RWPE1 (cell line): ENCODE results near the gene GIMAP2.

ENCODE experiments used
- CTCF ChIA-PET: fragments of 350-600 bp; sonication (Branson Sonifier 250); formaldehyde crosslinking; extraction: SDS; loops from one replicate; lab custom pipeline; 2021; lab: Yijun Ruan, JAX
- POLR2A ChIA-PET: fragments of 400-600 bp; formaldehyde crosslinking; extraction: SDS; loops from one replicate; lab custom pipeline; 2020; ENCODE audit warnings: antibody characterized with exemption; ENCODE audit not compliant: low non-redundant PET; lab: Yijun Ruan, JAX
- DNase-seq: peaks from one replicate; pipeline ENCODE4 v3.0.0; 2012; ENCODE audit warnings: low spot score
- H3K27ac ChIP-seq: fragments of 450-650 bp; 2 replicates; pipeline ENCODE4 v1.5.1; 2017
- TF ChIP-seq, protein P1 (sequence below): fragments of 450-650 bp; conservative IDR thresholded peaks from 2 replicates; pipeline ENCODE4 v1.5.1; 2017; ENCODE audit warnings: low read depth, mild to moderate bottlenecking

GIMAP2 gene

DNA sequence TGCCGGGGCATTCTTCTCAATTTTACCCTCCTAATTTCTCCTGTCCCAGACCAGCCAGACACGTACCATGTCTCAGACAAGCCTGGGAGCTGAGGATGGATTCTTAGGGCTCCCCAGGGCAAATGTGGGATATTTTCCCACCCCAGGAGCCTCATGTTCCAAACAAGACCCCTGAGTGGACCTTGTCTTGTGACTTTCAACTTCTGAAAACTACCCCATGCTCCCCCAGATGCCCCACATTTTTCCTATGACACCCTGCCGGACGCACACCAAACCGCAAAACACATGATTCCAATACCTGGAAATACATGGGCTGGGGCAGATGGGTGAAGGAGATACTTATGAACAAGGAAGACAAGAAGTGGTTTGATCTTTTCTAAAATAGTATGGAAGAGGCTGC lies 52.6 kb downstream of the GIMAP2 start:
- POLR2A ChIA-PET: no interaction called here
- CTCF ChIA-PET: no interaction called here
- TF ChIP-seq, protein P1, sequence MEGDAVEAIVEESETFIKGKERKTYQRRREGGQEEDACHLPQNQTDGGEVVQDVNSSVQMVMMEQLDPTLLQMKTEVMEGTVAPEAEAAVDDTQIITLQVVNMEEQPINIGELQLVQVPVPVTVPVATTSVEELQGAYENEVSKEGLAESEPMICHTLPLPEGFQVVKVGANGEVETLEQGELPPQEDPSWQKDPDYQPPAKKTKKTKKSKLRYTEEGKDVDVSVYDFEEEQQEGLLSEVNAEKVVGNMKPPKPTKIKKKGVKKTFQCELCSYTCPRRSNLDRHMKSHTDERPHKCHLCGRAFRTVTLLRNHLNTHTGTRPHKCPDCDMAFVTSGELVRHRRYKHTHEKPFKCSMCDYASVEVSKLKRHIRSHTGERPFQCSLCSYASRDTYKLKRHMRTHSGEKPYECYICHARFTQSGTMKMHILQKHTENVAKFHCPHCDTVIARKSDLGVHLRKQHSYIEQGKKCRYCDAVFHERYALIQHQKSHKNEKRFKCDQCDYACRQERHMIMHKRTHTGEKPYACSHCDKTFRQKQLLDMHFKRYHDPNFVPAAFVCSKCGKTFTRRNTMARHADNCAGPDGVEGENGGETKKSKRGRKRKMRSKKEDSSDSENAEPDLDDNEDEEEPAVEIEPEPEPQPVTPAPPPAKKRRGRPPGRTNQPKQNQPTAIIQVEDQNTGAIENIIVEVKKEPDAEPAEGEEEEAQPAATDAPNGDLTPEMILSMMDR: no peak

DNA sequence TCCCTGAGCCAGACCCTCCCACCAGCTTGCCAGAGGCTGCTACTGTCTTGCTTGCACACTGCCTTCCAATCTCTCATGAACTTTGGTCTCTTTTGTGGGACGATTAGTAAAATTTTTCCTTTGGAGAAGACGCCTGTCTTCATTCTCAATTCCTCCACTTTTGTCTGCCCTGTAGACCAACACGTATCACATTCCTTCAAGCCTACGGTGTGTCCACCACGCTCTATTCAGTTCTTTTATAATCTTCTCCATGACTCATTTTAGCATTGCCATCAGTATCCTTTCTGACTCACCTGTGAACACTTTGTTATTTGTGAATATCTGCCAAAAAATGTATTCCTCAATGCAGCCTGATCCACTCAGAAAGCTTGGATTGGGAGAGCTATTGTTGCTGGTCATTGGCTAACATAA lies 53.1 kb downstream of the GIMAP2 start:
- TF ChIP-seq, protein P1: no peak
- H3K27ac ChIP-seq: no peak overlapping the region
- peak; percentile 67 for DNase-seq
- ChIA-PET CTCF (no interaction called here), POLR2A (no interaction called here)

More for the DNA sequence above, 52.6 kb downstream of the GIMAP2 start:
- no peak overlapping the region for H3K27ac ChIP-seq
- no peak for DNase-seq

DNA sequence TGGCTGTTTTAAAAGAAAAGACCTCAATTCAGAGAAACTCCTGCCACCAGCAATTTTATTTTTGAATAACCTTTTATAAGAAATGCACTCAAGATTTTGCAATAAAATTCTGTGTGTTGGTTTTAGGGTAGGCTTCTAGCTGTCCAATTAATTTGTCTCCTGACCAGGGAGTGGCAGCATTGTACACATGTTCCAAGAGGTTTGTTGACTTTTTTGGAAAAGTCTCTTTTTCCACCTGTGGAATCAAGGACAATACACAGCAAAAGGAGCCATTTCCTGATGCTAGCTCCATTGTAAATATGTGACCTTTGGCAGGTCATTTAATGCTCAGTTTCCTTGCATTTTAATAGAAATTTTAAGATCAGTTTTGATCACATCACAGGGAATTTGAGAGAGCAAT lies 53.5 kb downstream of the GIMAP2 start:
- ChIA-PET POLR2A (no interaction called here), CTCF (no interaction called here)
- TF ChIP-seq, protein P1: 0 out of 2 replicates have a peak, but pooled peaks have one; percentile 17
- H3K27ac ChIP-seq: no peak overlapping the region
- no peak for DNase-seq

DNA sequence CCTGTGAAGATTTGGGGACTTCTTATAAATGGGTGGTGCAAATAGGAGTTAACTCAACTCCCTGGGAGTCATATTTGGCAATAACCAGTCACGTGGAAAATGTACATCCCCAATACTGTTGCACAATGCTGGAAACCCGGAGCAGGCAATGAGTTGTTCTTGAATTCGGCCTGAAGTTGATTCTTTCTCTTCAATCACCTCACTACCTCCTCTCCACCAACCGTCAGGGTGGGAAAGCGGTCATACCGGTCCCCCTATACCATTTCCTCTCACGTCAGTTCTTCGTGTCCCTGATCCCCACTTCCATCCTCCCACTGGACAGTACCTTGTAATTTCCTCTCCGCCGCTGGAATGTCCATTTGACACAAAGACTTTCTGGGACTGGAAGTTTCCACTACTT lies 54.5 kb downstream of the GIMAP2 start:
- CTCF ChIA-PET: no interaction called here
- POLR2A ChIA-PET: no interaction called here
- no peak for DNase-seq
- no peak overlapping the region for H3K27ac ChIP-seq
- TF ChIP-seq, protein P1: no peak

DNA sequence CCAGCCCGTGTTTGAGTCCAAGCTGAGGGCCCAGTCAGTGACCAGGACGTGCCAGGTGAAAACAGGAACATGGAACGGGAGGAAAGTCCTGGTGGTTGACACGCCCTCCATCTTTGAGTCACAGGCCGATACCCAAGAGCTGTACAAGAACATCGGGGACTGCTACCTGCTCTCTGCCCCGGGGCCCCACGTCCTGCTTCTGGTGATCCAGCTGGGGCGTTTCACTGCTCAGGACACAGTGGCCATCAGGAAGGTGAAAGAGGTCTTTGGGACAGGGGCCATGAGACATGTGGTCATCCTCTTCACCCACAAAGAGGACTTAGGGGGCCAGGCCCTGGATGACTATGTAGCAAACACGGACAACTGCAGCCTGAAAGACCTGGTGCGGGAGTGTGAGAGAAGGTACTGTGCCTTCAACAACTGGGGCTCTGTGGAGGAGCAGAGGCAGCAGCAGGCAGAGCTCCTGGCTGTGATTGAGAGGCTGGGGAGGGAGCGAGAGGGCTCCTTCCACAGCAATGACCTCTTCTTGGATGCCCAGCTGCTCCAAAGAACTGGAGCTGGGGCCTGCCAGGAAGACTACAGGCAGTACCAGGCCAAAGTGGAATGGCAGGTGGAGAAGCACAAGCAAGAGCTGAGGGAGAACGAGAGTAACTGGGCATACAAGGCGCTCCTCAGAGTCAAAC lies 56.9 kb downstream of the GIMAP2 start:
- CTCF ChIA-PET: interaction anchor here (0.7 kb wide), 1 partner anchor 24 kb away, joined by 5 read pairs; no protein-coding TSS in a partner anchor
- TF ChIP-seq, protein P1: no peak
- no peak overlapping the region for H3K27ac ChIP-seq
- DNase-seq: no peak
- POLR2A ChIA-PET: no interaction called here
